CD4-positive, alpha-beta T cell treated with Interleukin-12 subunit alpha and Interleukin-12 subunit beta, for 1 hour (primary cell): ENCODE measurements around the gene ACE2.

Experiments
- DNase-seq: peaks from one replicate; pipeline ENCODE4 v3.0.0-alpha.2; 2020

Gene ACE2

GRCh38 chrX:15570145-15570544, 30.6 kb downstream of the ACE2 start:
- DNase-seq: no peak

- no peak for DNase-seq
Observed at GRCh38 chrX:15567886-15568616, 32.7 kb downstream of the ACE2 start.

GRCh38 chrX:15567267-15567666, 33.5 kb downstream of the ACE2 start:
- DNase-seq: no peak

- no peak for DNase-seq
Observed at GRCh38 chrX:15566244-15566643, 34.5 kb downstream of the ACE2 start.

GRCh38 chrX:15564981-15565579, 35.7 kb downstream of the ACE2 start:
- DNase-seq: peak; percentile 5

- no peak for DNase-seq
Observed at GRCh38 chrX:15563056-15563455, 37.7 kb downstream of the ACE2 start.

GRCh38 chrX:15560924-15561323, 39.8 kb downstream of the ACE2 start:
- DNase-seq: no peak

GRCh38 chrX:15559227-15559626, 41.5 kb downstream of the ACE2 start:
- DNase-seq: no peak

GRCh38 chrX:15549189-15550012, 51.4 kb downstream of the ACE2 start:
- no peak for DNase-seq

- DNase-seq: no peak
Observed at GRCh38 chrX:15547356-15547755, 53.4 kb downstream of the ACE2 start.

- no peak for DNase-seq
Observed at GRCh38 chrX:15546745-15547144, 54.0 kb downstream of the ACE2 start.

- no peak for DNase-seq
Observed at GRCh38 chrX:15530318-15530717, 70.4 kb downstream of the ACE2 start.

GRCh38 chrX:15529165-15529564, 71.6 kb downstream of the ACE2 start:
- DNase-seq: no peak

- no peak for DNase-seq
Observed at GRCh38 chrX:15525664-15526416, 74.9 kb downstream of the ACE2 start.

- no peak for DNase-seq
Observed at GRCh38 chrX:15524417-15524816, 76.3 kb downstream of the ACE2 start.

- no peak for DNase-seq
Observed at GRCh38 chrX:15523088-15523487, 77.7 kb downstream of the ACE2 start.

GRCh38 chrX:15522464-15522863, 78.3 kb downstream of the ACE2 start:
- no peak for DNase-seq

GRCh38 chrX:15515931-15516330, 84.8 kb downstream of the ACE2 start:
- DNase-seq: no peak

- no peak for DNase-seq
Observed at GRCh38 chrX:15514279-15514678, 86.5 kb downstream of the ACE2 start.

GRCh38 chrX:15512401-15512965, 88.3 kb downstream of the ACE2 start:
- no peak for DNase-seq

- no peak for DNase-seq
Observed at GRCh38 chrX:15511563-15511962, 89.2 kb downstream of the ACE2 start.
